OCI-LY3 (cell line): ENCODE results near the gene MED13.

Experiments
- CTCF ChIP-seq: fragments of 200-600, 300-600 bp; sonication (generic); IDR thresholded peaks from 2 replicates; pipeline ENCODE4 v1.5.1; 2014; ENCODE audit warnings: antibody characterized with exemption, low read length, low read depth
- EZH2phosphoT487 ChIP-seq: fragments of 200-600 bp; shearing (Covaris generic); IDR thresholded peaks from 2 replicates; pipeline ENCODE4 v1.6.1; 2018; ENCODE audit warnings: antibody characterized with exemption, mixed run types, low read depth

- TF ChIP-seq CTCF (no peak), EZH2phosphoT487 (no peak)
These were observed 32.6 kb downstream of the MED13 start for GRCh38 chr17:62032480-62032879.
